HL-60 (cell line): Measurements from ENCODE around the gene STK17B.

Experiments
- DNase-seq, 2 experiments: peaks; one replicate each; pipeline ENCODE4 v3.0.0-alpha.2; 2010 to 2020; ENCODE audit warnings: low read depth in 1 of 2, low spot score in 1 of 2
- H3K27ac ChIP-seq: fragments of 250-450 bp; sonication (Bioruptor Pico); replicated peaks from 2 replicates; pipeline ENCODE4 v1.5.1; 2020; ENCODE audit warnings: mild to moderate bottlenecking, moderate library complexity
- H3K27me3 ChIP-seq: fragments of 250-450 bp; sonication (Bioruptor Pico); 2 replicates; pipeline ENCODE4 v1.5.1; 2021; ENCODE audit warnings: mild to moderate bottlenecking, moderate library complexity; ENCODE audit not compliant: insufficient read depth, poor library complexity, severe bottlenecking
- H3K4me3 ChIP-seq: replicated peaks from 2 replicates; pipeline ENCODE4 v1.5.1; 2011; ENCODE audit warnings: mild to moderate bottlenecking, control low read depth, low read length; ENCODE audit not compliant: insufficient read depth
- CTCF ChIP-seq: IDR thresholded peaks from one replicate; pipeline ENCODE4 v1.5.1; 2011; ENCODE audit warnings: low read length, control low read depth, inconsistent platforms; ENCODE audit not compliant: insufficient read depth
- GABPA ChIP-seq: IDR thresholded peaks from 2 replicates; pipeline ENCODE4 v1.6.1; 2012; ENCODE audit warnings: low read depth
- POLR2AphosphoS5 ChIP-seq: IDR thresholded peaks from 2 replicates; pipeline ENCODE4 v1.6.1; 2012; ENCODE audit warnings: low read depth
- REST ChIP-seq: IDR thresholded peaks from 2 replicates; pipeline ENCODE4 v1.6.1; 2012; ENCODE audit warnings: low read depth; ENCODE audit not compliant: insufficient replicate concordance
- SPI1 ChIP-seq: IDR thresholded peaks from 2 replicates; pipeline ENCODE4 v1.6.1; 2012; ENCODE audit warnings: low read depth, mild to moderate bottlenecking, borderline replicate concordance

The STK17B gene

GRCh38 chr2:196213252-196213980 lies 42.0 kb upstream of the STK17B start:
- peak in 1 of 2 experiments; percentile 29 for DNase-seq
- peak overlapping the region; percentile 45 for H3K27ac ChIP-seq
- H3K4me3 ChIP-seq, result no peak overlapping the region
- no peaks in the 10 kb centered on the region for H3K27me3 ChIP-seq
- TF ChIP-seq POLR2AphosphoS5 (no peak), GABPA (no peak), CTCF (no peak), SPI1 (no peak), REST (no peak)

- H3K27ac ChIP-seq, result no peak overlapping the region
- TF ChIP-seq GABPA (no peak), SPI1 (no peak), POLR2AphosphoS5 (no peak), REST (no peak), CTCF (no peak)
- DNase-seq, result no peak
- H3K4me3 ChIP-seq, result no peak overlapping the region
- H3K27me3 ChIP-seq, result no peaks in the 10 kb centered on the region
Observed at GRCh38 chr2:196208915-196209314, 37.5 kb upstream of the STK17B start.

- DNase-seq, result no peak
- TF ChIP-seq GABPA, result no peak
- no peak for TF ChIP-seq SPI1
- TF ChIP-seq POLR2AphosphoS5, result no peak
- no peak for TF ChIP-seq CTCF
- no peak for TF ChIP-seq REST
Observed at GRCh38 chr2:196206804-196207203, 35.4 kb upstream of the STK17B start.

More at GRCh38 chr2:196206804-196207203, 35.4 kb upstream of the STK17B start:
- no peak overlapping the region for H3K27ac ChIP-seq
- no peak overlapping the region for H3K4me3 ChIP-seq
- H3K27me3 ChIP-seq, result no peaks in the 10 kb centered on the region
